Activated CD8-positive, alpha-beta memory T cell treated with anti-CD3 and anti-CD28 coated beads, Interleukin-2, amount 50 U/mL, for 24 hours (primary cell): ENCODE measurements around the gene CDH13.

Source experiments
- DNase-seq: peaks from one replicate; pipeline ENCODE4 v3.0.0-alpha.2; 2020; ENCODE audit errors: extremely low read depth

Gene CDH13

GRCh38 chr16:82783933-82784572 is 157.3 kb downstream of the CDH13 start:
- DNase-seq = no peak

- DNase-seq = no peak
These were observed 157.8 kb downstream of the CDH13 start for GRCh38 chr16:82784573-82784968.

- DNase-seq = no peak
These were observed 161.5 kb downstream of the CDH13 start for GRCh38 chr16:82788225-82788624.

- DNase-seq = no peak
These were observed 162.2 kb downstream of the CDH13 start for GRCh38 chr16:82788919-82789318.

GRCh38 chr16:82792693-82793092 is 165.9 kb downstream of the CDH13 start:
- no peak for DNase-seq

- no peak for DNase-seq
These were observed 166.9 kb downstream of the CDH13 start for GRCh38 chr16:82793528-82794245.

GRCh38 chr16:82796047-82796446 is 169.3 kb downstream of the CDH13 start:
- no peak for DNase-seq

GRCh38 chr16:82801361-82801760 is 174.6 kb downstream of the CDH13 start:
- DNase-seq = no peak

- DNase-seq = no peak
These were observed 179.1 kb downstream of the CDH13 start for GRCh38 chr16:82805866-82806265.

GRCh38 chr16:82807311-82807710 is 180.5 kb downstream of the CDH13 start:
- DNase-seq = no peak

- no peak for DNase-seq
These were observed 181.3 kb downstream of the CDH13 start for GRCh38 chr16:82808036-82808435.

GRCh38 chr16:82810077-82810476 is 183.3 kb downstream of the CDH13 start:
- DNase-seq = no peak

GRCh38 chr16:82814059-82814458 is 187.3 kb downstream of the CDH13 start:
- DNase-seq = no peak

GRCh38 chr16:82819286-82819685 is 192.5 kb downstream of the CDH13 start:
- no peak for DNase-seq

GRCh38 chr16:82820855-82821254 is 194.1 kb downstream of the CDH13 start:
- no peak for DNase-seq

- DNase-seq = no peak
These were observed 197.6 kb downstream of the CDH13 start for GRCh38 chr16:82824408-82824807.

GRCh38 chr16:82829301-82829700 is 202.5 kb downstream of the CDH13 start:
- no peak for DNase-seq

GRCh38 chr16:82830944-82831343 is 204.2 kb downstream of the CDH13 start:
- no peak for DNase-seq

GRCh38 chr16:82832821-82833220 is 206.1 kb downstream of the CDH13 start:
- DNase-seq = no peak

- no peak for DNase-seq
These were observed 206.7 kb downstream of the CDH13 start for GRCh38 chr16:82833378-82833993.

GRCh38 chr16:82834151-82834815 is 207.5 kb downstream of the CDH13 start:
- no peak for DNase-seq

- no peak for DNase-seq
These were observed 208.9 kb downstream of the CDH13 start for GRCh38 chr16:82835487-82836155.
